GM19452 (cell line): Measurements from ENCODE around the gene FBXO5.
A peak's percentile ranks its signal among the peaks of the same experiment; 100 is the strongest.

ENCODE experiments used
- ATAC-seq: cut with Tn5 transposase; IDR thresholded peaks from one replicate; pipeline ENCODE4 v1.9.1; 2021; ENCODE audit not compliant: unreplicated experiment

FBXO5 gene

DNA sequence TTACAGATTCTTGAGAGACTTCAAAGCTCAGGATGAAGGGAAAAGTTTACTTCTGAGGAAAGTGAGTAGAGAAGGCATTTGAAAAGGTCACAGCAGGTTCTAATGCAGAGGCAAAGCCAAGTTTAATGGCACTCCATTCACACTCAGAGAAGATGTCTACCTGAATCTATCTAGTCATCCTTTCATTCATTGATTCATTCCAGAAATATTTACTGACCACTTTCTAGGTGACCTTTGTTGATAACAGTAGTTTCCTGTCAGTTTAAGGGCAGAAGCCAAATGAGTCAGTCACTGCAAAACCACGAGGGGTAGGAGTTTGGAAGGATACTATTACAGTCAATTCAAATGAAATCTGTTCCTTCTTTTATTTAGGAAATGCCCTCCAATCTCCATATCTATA is 30.8 kb downstream of the FBXO5 start:
- no peak for ATAC-seq

- ATAC-seq = no peak
Measured at GRCh38 chr6:152950240-152950639, 32.6 kb downstream of the FBXO5 start.

GRCh38 chr6:152948150-152948768 is 34.6 kb downstream of the FBXO5 start:
- peak; percentile 73 for ATAC-seq

- ATAC-seq = no peak
Measured at GRCh38 chr6:152946995-152947394, 35.8 kb downstream of the FBXO5 start.

- ATAC-seq = no peak
Measured at GRCh38 chr6:152946484-152946883, 36.4 kb downstream of the FBXO5 start.

DNA sequence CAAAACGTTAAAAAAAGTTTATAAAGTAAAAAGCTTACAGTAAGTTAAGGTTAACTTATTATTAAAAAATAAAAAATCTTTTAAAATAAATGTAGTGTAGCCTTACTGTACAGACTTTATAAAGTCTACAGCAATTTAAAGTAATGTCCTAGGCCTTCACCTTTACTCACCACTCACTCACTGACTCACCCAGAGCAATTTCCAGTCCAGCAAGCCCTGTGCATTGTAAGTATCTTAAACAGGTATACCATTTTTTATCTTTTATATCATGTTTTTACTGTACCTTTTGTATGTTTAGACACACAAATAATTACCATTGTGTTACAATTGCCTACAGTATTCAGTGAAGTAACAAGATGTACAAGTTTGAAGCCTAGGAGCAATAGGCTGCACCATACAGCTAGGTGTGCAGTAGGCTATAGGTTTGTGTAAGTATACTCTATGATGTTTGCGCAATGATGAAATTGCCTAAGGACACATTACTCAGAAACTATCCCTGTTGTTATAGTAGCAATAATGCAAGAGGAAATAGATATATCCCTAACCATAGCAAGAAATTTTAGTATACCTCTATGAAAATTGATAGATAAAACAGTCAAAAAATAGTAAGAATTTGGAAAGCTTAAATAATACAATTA is 39.5 kb downstream of the FBXO5 start:
- ATAC-seq = no peak

GRCh38 chr6:152942319-152942869 is 40.4 kb downstream of the FBXO5 start:
- ATAC-seq = no peak

DNA sequence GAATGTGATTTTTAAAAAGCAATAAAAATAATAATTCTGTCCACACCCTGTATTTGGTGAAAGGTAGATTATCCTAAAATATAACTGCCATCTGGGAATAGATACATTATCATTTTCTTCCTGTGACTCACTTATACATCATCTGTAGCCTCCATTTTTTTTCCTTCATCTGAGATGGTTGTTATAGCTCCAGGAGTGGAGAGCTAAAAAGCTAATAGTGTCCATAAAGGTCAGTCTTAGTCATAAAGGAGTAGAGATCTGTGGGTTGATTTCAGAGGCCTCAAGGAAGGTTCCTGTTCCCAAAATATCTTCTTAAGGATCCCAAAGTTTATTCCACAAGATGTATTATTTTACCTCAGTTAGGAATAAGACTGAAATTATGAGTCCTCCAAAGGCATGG is 41.1 kb downstream of the FBXO5 start:
- no peak for ATAC-seq

GRCh38 chr6:152932865-152933264 is 50.0 kb downstream of the FBXO5 start:
- ATAC-seq = no peak

GRCh38 chr6:152922706-152923105 is 60.1 kb downstream of the FBXO5 start:
- ATAC-seq = no peak
